NCI-H524 treated with DMSO at 0.1 percent for 48 hours (cell line): ENCODE results near the gene SPTBN1.

Experiments
- DNase-seq: peaks from one replicate; lab custom pipeline; 2025; lab: John Stamatoyannopoulos, UW

Gene SPTBN1

GRCh38 chr2:54590216-54591120 is 134.3 kb downstream of the SPTBN1 start:
- no peak for DNase-seq

DNA sequence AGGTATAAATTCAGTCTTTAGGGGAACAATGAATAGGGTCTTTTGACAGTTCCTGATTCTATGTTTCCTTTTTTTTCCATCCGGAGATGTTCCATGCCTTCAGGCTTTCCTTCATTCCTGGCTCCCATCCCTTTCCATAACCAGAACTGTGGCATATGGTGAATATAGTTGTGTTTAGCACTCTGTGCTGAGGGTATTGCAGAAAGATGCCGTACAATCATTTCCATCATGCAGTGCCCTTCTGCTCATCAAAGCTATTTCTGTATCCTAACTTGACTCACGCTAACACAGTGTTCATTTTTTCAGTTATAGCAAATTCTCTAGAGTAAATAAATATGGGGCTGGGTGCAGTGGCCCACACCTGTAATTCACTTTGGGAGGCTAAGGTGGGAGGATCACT is 135.4 kb downstream of the SPTBN1 start:
- no peak for DNase-seq

DNA sequence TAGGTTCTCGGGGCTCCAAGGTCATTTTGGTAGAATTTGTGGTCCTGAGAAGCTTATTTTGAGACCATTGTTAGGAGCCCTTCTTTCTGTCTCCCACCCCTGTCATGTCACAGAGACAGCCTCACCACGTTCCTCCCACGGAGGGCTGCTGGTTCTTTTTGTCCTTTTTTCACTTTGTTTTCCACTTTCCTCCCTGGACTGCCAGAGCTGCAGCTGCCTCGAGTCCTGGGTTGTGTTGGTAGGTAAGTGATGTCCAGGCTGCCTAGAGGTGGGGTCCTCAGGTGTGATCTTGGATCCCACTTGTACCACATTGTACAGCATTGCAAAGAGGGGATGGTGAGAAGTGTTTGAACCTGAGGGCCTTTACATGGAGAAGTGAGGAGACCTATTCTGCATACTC is 137.1 kb downstream of the SPTBN1 start:
- no peak for DNase-seq

GRCh38 chr2:54594048-54594447 is 137.9 kb downstream of the SPTBN1 start:
- DNase-seq, result no peak

GRCh38 chr2:54595161-54595803 is 139.2 kb downstream of the SPTBN1 start:
- no peak for DNase-seq

DNA sequence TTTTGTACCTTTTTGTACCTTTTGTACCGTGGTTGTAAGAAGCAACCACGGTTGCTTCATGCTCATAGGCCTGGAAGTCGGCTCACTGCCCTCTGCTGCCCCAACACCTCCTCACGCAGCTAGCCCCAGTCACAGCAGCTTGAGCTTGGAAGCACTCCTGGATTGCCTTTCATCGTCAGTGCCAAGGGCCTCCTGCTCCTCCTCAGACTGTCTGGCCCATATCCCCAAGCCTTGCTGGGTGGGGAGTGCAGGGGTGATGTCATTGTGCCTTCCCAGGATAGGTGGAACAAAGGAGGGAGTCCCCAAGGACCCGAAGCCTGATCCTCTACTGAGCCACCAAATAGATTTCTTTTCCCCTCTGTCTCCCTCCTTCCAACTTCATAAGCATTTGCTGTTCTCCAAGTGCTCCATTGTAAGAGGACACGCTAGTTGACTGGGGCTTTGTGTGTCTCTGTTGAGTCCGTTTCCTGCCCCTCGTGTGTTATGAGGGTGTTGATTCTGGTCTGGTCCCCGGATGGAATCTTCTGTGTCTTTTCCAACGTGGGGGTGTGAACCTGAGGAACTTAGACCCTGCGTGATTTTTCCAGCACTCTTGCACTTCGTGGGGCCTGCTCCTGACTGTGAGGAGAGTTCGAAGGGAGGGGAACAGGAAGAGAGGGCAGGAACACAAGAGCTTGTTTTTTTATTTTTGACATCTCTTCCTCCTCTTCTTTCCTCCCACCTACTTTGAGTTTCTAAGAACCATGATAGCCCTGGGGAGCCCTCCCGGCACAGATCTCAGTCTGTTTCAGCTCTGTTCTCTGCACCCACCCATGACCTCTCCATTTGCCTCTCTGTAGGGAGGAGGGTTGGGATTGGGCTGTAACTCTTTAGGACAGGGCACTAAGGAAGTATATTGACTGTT is 140.1 kb downstream of the SPTBN1 start:
- no peak for DNase-seq

DNA sequence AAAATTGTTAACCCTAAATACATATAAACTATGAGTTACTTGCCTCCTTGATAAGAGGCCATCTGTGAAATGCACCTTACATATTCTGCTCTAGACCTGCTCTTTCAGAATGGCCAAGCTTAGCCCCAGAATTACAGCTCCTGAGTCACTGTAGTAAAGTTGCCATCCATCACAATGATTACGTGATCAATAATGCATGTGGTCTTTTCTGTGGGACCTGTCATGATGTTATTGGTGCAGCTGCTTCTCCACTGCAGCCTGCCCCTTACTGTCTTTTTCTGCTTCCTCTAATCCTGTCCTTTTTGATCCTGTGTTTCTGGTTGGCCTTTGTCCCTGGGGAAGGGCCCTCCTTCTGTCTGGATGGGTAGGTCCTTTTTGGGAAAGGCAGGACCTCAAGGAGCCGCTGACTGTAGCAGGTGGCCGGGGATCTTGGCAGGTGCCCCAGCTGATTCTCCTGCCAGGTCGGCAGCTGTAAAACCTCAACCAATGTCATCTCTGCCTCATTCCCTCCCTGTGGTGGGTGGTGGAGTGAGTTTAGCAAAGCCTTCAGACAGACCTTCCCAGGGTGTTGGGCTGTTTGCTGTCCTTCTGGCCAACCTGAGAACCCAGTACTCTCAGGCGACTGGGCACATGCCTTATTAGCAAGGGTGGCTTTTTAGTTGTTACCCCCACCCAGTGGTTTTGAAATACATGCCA is 141.2 kb downstream of the SPTBN1 start:
- DNase-seq, result no peak

- no peak for DNase-seq
Measured at GRCh38 chr2:54598347-54599325, 142.5 kb downstream of the SPTBN1 start.

DNA sequence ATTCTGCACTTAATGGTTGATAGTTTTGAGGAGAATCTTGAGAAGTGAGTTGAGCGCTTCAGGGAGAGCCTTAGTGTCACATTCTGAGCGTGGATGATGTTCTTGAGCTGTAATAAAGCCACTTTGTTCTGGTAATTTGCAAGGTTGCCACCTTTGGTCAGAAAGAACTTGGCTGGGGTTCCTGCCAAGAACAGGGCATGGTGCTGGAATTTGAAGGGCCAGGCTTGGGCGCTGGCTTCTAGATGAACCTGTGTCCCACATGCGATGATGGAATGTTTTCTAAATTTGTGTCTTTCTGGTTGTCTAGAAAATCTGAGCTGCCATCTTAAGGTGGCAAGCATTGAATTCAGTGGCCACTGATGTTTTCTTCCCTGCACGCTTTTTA is 143.2 kb downstream of the SPTBN1 start:
- DNase-seq, result no peak

DNA sequence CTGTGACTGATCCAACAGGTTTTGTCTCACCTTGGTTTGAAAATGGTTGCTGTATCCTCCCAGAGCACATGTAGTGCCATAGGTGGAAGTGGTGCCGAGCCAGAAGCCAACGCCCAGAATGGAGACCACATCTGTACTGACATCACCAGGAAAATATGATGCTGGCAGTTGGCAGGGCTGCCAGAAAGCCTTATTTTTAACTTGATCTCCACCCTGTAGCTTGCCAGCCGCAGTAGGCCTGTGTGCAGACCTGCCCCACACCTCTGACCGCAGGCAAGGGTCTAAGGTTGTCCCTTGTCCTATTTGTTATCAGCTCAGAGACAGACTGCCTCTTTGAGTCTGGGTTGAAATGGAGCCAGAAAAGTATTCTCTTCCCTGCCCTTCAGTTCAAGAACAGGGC is 143.8 kb downstream of the SPTBN1 start:
- DNase-seq, result no peak

- no peak for DNase-seq
Measured at GRCh38 chr2:54601339-54601738, 145.2 kb downstream of the SPTBN1 start.

DNA sequence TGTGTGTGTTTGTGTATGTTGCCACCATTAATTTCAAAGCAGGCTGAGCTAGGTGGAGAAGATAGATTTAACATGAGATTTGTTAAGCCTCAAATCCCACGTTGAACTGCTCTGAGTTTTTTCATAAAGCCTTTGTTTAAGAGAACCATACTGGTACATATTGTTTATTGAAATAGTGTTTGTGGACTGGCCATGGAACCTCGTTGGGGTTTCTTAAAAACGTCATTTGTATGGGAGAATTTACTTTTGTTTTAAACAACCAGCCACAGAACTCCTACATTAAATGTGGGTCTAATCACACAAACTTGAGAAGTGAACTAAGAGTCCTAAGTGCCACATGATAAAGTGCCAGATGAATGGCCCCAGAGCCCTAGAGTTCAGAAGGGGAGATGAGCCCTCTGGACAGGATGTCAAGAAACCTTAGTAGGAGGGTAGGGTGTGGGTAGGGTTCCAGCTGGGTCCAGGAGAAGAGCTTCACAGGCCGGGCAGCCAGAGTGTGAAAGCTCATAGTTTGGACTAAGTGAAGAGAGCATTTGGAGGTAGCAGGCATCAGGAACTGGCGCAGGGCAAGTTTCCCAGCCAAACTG is 146.7 kb downstream of the SPTBN1 start:
- DNase-seq, result no peak

GRCh38 chr2:54603357-54603756 is 147.2 kb downstream of the SPTBN1 start:
- no peak for DNase-seq

GRCh38 chr2:54603796-54604195 is 147.7 kb downstream of the SPTBN1 start:
- no peak for DNase-seq

GRCh38 chr2:54604871-54605270 is 148.7 kb downstream of the SPTBN1 start:
- DNase-seq, result no peak

GRCh38 chr2:54605836-54606235 is 149.7 kb downstream of the SPTBN1 start:
- DNase-seq, result no peak

- DNase-seq, result no peak
Measured at GRCh38 chr2:54606393-54606958, 150.3 kb downstream of the SPTBN1 start.

- DNase-seq, result no peak
Measured at GRCh38 chr2:54608224-54608623, 152.1 kb downstream of the SPTBN1 start.

DNA sequence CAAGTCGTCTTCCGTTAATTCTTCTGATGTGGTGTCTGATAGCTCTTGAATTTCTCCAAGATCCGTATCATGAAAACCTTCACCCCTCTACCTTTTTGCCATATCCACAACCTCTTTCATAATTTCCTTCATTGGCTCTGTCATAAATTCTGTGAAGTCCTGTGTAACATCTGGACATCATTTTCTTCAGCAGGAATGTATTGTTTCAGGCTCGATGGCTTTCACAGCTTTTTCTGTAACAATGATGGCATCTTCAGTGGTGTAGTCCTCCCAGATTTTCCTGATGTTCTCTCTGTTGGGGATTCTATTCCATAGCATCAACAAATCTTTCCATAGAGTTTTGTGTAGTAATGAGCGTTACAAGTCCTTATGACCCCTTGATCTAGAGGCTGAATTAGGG is 153.1 kb downstream of the SPTBN1 start:
- no peak for DNase-seq

- DNase-seq, result no peak
Measured at GRCh38 chr2:54609647-54610046, 153.5 kb downstream of the SPTBN1 start.
